ENCODE results near the gene CSTPP1.
"Not testable (repeated sequence)": the region's sequence is repeated elsewhere in the genome, so short reads cannot be mapped to it uniquely, and the experiment has no call there.

Gene CSTPP1

DNA sequence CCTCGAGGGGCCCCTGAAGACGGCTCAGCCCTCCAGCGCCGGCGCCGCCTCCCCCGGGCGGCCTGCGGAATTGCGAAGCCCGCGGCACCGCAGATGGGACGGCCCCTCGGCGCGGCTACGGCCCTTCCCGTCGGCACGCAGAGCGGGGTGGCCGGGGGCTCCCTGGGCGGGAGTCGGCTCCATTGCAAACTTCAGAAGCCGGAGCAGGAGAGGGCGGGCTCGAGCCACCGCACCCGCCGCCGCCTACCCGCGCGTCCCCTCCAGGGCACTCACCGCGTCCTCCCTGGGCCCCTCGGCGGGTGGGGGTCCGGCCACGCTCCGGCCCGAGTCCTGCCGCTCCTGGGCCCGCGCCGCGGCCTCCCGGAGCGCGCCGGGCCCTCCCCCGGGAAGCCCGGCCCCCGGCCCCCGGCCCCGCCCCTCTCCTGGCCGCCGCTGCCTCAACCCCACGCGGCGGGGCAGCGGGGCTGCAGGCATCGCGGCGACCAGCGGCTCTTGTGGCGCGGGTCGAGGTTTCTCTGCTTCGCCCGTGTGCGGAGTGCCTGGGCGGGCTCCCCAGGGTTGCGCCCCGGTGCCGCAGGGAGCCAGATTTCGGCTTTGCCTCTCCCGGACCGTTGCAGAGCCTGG lies 249.6 kb downstream of the CSTPP1 start, which contains the start of gene PACSIN3:
PACSIN3 (minus strand) TSS at position 359 of the 624 bp plus-strand sequence. CDS start 3,707 bp downstream, outside the sequence.
- DNase-seq = peak; percentile 59 to 74

DNA sequence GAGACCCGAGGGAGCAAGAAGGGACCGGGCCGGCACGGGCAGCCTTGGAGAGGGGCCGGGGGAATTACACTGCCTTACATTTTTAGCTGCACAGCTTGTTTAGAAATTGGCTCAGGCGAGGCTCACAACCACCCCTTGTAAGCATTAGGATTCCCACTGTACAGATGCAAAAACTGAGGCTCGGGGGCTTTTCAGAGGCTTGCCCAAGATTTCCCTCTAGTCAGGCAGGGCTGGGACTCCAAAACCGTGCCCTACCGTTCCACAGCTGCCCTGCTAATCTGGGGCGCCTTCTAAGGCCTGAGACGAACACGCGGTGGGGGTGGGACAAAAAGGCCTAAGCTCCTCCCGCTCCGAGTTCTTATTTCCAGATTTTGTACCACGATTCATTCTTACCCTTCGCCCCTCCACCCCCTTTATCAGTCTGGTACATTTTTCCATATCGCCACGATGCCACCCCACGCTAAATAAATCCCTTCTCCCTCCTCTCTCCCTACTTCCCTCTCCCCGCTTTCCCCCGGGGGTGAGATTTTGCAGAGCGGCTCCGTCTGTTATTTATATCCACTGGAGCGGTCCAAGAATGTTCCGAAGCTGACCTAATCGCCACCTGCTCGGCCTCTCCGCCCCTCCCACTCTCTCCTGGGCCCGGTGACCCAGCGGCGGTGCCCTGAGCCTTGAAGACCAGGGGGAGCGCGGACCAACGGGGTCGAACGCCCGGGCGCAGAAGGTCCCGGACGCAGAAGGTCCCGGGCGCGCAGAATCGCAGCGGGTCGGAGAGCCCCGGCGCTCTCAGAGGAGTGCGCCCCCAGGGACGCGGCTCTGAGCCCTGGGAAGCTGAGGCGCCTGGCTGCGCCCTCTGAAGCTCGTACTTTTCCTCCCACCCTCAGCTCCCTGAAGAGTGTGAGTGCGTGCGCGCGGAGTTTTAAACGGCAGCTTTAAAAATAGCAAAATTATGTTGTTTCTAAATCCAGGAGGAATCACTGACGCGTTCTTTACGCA lies 250.4 kb downstream of the CSTPP1 start:
- peak; percentile 66 to 70 for DNase-seq

DNA sequence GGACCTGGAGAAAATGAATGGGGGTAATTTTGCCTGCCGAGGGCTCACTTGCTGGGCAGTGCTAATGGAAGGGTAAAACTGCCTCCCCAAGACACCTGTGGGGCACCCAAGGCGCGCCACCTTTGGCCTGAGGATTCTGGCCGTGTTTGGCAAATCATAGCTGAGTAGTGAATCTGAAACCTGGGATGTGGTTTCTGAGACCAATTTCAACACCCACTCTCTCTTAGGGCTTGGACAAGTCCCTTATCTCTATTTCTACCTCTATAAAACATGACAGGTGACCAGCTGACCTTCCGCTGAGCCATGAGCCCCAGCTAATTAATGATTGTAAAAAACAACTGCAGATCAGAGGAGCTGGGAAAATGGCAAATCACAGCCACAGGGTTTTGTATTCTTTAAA lies 251.2 kb downstream of the CSTPP1 start:
- no peak for DNase-seq

DNA sequence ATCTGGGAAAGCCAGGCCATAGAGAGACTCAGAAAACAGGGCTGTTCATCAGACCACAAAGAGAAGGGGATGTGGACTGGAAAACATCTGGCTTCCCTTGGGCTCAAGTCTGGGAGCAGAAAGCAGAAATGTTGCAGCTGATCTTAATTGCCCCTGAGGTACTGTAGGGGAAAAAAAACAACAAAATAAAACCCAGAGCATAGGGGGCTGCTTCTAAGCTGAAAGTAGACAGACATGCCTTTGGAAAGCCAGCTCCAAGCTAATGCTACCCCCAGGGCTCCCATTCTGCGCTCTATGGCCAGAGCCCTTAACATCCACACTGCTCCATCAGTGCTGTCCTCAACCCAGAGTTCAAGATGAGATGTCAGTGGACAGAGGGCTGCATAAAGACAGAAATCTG lies 251.7 kb downstream of the CSTPP1 start:
- no peak for DNase-seq

DNA sequence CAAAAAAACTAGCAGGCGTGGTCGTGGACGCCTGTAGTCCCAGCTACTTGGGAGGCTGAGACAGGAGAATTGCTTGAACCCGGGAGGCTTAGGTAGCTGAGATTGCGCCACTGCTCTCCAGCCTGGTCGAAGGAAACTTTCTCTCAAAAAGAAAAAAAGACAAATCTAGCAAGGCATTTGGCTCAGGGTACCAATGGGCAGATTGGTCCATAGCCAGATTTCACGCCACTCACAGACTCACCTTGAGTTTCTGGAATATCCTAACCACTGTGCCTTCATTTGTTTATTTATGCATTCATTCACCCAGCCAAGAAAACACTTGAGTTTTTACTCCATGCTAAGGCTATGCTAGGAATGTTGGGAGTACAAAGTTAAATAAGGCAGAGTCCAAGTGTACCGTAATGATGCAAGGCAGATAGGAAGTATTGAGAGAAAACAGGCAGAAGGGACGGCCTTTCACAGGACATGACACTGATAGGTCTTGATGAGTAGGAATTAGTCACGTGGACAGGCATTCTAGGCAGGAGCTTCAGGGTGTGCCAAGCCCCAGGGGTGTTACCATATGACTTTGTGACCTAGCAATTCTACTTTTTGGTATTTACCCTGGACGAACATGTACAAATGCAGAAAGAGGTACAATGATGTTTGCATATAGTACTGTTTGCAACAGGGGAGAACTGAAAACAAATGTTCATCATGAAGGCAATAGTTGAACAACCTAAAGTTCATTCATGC lies 252.7 kb downstream of the CSTPP1 start:
- no peak for DNase-seq

DNA sequence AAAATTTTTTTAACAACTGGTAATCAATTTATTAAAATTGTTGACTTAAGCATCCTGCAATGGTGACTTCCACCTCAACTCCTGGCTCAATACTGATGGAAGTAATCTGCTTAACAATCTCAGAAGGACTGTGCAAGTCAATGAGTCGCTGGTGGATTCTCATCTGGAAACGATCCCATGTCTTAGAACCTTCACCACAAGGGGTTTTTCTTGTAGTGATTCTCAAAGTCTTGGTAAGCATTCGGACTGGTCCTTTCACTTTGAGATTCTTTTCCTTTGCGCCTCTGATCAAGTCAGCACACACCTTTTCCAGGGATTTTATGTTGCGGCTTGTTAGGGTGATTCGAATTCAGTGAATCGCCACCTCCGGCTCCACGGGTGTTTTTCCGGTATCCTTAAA lies 254.6 kb downstream of the CSTPP1 start:
- not testable (repeated sequence) for DNase-seq

DNA sequence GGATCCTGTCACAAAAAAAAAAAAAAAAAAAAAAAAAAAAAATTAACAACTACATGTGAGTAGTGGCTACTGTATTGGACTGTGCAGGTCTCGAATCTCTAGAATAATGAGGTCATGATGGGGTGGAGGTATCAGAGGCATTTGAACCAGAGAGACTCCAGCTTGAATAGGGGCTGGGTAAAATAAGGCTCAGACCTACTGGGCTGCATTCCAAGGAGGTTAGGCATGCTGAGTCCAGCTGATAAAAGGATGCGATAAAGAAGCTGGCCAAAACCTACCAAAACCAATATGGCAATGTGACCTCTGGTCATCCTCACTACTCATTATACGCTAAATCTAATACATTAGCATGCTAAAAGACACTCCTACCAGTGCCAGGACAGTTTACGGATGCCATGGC lies 255.6 kb downstream of the CSTPP1 start:
- no peak for DNase-seq

DNA sequence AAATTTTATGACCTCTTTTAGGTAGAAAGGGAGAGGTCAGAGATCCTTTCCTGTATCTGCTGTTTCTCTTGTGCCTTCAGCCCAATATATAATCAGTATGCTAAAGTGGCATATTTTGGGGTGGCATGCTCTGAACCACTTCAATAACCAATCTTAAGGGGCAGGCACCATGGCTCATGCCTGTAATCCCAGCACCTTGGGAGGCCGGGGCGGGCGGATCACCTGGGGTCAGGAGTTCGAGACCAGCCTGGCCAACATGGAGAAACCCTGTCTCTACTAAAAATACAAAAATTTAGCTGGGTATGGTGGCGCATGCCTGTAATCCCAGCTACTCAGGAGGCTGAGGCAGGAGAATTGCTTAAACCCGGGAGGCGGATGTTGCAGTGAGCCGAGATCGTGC lies 261.6 kb downstream of the CSTPP1 start:
- DNase-seq = not testable (repeated sequence)

DNA sequence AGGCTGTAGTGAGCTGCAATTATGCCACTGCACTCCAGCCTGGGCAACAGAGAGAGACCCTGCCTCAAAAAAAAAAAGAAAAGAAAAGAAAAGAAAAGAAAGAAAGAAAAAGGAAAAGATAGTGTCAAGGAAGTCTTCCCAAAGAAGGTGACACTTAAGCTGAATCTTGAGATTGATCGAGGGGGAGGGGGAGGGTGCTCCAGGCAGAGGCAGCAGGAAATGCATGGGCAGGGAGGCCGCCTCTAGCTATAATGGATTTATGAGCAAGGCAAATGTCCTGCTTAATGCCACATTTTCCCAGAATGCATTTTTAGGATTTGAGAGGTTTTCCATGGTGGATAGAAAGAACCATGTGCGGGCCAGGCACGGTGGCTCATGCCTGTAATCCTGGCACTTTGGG lies 264.5 kb downstream of the CSTPP1 start:
- no peak for DNase-seq

DNA sequence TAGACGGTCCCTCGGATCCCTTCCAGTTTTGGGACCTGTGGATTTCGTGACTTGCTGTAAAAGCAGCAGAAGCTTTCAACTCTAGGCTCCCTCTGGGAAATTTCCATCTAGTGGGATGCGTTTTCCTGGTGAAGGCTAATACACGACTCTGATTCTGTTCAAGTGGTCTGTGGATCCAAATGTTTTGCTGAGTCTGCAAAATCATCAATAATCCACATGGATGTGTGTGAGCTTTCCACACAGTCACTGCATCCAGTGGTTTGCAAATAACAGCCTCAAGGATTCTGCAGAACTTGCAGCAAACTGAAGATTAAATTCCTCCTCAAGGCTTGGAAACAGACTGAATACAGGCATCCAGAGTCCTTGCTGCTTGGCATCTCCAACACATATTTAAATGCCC lies 266.0 kb downstream of the CSTPP1 start:
- DNase-seq = no peak

DNA sequence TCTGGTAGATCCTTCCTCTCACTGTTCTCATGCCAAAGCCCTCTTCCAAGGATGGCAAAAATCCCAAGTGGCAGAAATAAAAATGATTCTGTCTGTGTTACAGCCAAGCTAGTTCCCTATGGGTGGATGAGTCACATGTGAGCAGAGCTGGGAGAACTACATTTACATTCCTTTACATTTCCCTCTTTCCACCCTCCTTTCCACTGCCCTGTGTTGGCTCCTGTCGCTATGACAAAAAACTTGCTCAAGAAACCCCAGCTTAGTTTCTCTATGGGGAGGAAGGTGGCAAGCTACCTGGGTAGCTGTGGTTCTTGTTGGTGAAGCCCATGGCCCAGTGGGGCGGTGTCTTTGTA lies 268.1 kb downstream of the CSTPP1 start:
- DNase-seq = no peak

DNA sequence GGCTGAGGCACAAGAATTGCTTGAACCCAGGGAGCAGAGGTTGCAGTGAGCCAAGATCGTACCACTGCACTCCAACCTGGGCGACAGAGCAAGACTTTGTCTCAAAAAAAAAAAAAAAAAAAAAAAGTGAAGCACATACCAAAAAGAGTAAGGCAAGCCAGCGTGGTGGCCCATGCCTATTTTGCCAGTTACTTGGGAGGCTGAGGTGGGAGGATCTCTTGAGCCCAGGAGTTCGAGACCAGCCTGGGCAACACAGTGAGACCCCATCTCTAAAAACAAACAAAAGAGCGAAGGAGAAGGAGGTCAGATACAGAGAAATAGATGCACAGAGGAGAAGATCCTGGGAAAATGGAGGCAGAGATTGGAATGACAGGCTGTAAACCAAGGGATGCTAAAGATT lies 270.0 kb downstream of the CSTPP1 start:
- not testable (repeated sequence) for DNase-seq

DNA sequence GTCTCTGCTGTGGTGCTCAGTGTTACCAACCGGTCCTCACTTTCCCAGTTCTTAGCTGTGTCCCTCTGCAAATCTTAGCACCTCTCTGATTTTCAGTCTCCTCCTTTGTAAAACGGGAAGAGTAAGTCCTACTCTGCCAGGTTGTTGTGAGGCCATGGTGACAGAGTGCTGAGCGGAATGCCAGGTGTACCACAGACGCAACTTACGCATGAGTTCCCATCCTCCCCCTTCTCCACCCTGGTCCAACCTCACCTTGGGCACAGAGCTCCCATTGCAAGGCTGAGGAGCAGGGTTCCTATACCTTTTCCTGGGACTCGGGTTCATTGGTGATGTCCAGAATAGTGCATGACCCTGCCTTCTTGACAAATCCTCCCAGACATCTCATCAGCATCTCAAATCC lies 270.9 kb downstream of the CSTPP1 start:
- DNase-seq = no peak

DNA sequence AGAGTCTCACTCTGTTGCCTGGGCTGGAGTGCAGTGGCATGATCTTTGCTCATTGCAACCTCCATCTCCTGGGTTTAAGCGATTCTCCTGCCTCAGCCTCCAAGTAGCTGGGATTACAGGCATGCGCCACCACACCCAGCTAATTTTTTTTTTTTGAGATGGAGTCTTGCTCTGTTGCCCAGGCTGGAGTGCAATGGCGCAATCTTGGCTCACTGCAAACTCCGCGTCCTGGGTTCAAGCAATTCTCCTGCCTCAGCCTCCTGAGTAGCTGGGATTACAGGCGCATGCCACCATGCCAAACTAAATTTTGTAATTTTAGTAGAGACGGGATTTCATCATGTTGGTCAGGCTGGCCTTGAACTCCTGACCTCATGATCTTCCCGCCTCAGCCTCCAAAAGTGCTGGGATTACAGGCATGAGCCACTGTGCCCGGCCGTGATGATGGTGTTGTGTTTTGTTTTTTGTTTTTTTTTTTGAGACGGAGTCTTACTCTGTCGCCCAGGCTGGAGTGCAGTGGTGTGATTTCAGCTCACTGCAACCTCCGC lies 271.5 kb downstream of the CSTPP1 start:
- DNase-seq = not testable (repeated sequence)

DNA sequence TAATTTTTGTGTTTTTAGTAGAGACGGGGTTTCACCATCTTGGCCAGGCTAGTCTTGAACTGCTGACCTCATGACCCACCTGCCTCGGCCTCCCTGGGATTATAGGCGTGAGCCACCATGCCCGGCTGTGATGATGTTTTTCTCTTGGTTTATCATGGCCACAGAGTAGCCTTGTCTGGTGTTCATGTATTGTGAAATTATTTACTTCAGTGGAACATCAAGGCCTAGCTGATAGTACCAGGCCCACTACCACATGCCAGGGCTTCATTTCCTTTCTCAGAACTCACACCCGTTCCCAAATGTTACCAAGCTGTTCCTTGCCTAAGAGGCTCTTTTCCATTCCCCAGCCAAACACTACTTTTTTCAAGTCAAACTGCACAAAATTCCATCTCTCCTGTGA lies 272.1 kb downstream of the CSTPP1 start:
- DNase-seq = no peak
